Prostate gland (tissue), 2 donors: ENCODE data around the gene OR13A1.

Experiments
- POLR2A ChIP-seq: fragments of 450-650 bp; IDR thresholded peaks from one replicate; pipeline ENCODE4 v1.6.1; 2016; ENCODE audit warnings: antibody characterized with exemption, mild to moderate bottlenecking
- TF ChIP-seq, protein P1 (sequence below), 4 experiments: fragments of 200-600 bp in 2 of 4; fragments of 450-650 bp in 2 of 4; sonication (generic) in 2 of 4; IDR thresholded peaks; 1 replicate in 3 of 4; 2 replicates in 1 of 4; pipeline ENCODE4 v1.5.1; 2016 to 2019; ENCODE audit warnings: antibody characterized with exemption in 4 of 4, mild to moderate bottlenecking in 2 of 4, moderate library complexity in 2 of 4

DNA sequence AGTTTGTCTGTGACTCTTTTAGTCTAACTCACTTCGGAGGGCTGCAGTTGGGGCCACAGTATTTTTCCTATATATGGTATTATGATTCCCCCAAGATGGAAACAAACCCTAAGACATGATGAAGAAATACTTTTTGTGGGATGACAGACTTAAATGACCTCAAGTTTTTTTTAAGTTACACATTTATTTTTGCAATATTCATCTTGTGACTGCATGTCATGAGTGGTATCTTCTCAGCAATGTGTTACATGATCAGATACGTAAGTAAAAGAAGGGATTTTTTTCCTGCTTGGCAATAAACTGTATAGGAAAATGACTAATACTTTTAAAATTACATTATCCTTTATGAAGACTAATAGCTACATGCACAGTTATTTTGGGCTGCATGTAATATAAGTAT, 57.8 kb downstream of the OR13A1 start:
- TF ChIP-seq, protein P1, sequence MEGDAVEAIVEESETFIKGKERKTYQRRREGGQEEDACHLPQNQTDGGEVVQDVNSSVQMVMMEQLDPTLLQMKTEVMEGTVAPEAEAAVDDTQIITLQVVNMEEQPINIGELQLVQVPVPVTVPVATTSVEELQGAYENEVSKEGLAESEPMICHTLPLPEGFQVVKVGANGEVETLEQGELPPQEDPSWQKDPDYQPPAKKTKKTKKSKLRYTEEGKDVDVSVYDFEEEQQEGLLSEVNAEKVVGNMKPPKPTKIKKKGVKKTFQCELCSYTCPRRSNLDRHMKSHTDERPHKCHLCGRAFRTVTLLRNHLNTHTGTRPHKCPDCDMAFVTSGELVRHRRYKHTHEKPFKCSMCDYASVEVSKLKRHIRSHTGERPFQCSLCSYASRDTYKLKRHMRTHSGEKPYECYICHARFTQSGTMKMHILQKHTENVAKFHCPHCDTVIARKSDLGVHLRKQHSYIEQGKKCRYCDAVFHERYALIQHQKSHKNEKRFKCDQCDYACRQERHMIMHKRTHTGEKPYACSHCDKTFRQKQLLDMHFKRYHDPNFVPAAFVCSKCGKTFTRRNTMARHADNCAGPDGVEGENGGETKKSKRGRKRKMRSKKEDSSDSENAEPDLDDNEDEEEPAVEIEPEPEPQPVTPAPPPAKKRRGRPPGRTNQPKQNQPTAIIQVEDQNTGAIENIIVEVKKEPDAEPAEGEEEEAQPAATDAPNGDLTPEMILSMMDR (IDR thresholded peaks at IDR 0.05) = no peak
- TF ChIP-seq POLR2A = no peak
